Lower leg skin (tissue), 4 donors: ENCODE results near the gene MVP. TPM values are rescaled to one million over a fixed set of nuclear protein-coding genes. Genes with fewer than 3 reads are reported as not detected.
"Not testable (repeated sequence)": the region's sequence is repeated elsewhere in the genome, so short reads cannot be mapped to it uniquely, and the experiment has no call there.

Experiments used
- DNase-seq, 2 donors: peaks; one replicate each; pipeline ENCODE4 v3.0.0-alpha.2; 2019; ENCODE audit warnings: low spot score in 2 of 2
- H3K4me3 ChIP-seq: fragments of 200-600 bp; sonication (generic); 2 replicates; pipeline ENCODE4 v1.5.1; 2017; ENCODE audit warnings: mild to moderate bottlenecking, low read depth; ENCODE audit not compliant: poor library complexity, severe bottlenecking
- POLR2A ChIP-seq, 2 donors: fragments of 450-650 bp; IDR thresholded peaks; one replicate each; pipeline ENCODE4 v1.6.1; 2016 to 2017; ENCODE audit warnings: antibody characterized with exemption in 2 of 2, mild to moderate bottlenecking in 1 of 2, moderate library complexity in 1 of 2
- WGBS, 2 donors: methylation state at CpG; one replicate each; pipeline ENCODE4 v1.1.5; 2018; 5-methylcytosine and 5-hydroxymethylcytosine counted together
- intact Hi-C: fragments of 100-400 bp; cut with DNase I; formaldehyde crosslinking; loops from one replicate; pipeline ENCODE4 v1.15.0; 2023; ENCODE audit warnings: low total_unique reads
- total RNA-seq, 4 donors: library from RNA; depleted of rRNA; stranded (reverse); fragments of >200 nt; gene quantifications; one replicate each; pipeline ENCODE4 v1.1.0, GENCODE V29; 2016
- TF ChIP-seq, protein P1 (sequence below), 3 donors: fragments of 450-650 bp; IDR thresholded peaks; one replicate each; pipeline ENCODE4 v1.5.1; 2016; ENCODE audit warnings: antibody characterized with exemption in 3 of 3, mild to moderate bottlenecking in 3 of 3, moderate library complexity in 2 of 3

The MVP gene
- total RNA-seq, 4 donors from 2014 or later: 58.2 to 94.1 (median 70.4) TPM

DNA sequence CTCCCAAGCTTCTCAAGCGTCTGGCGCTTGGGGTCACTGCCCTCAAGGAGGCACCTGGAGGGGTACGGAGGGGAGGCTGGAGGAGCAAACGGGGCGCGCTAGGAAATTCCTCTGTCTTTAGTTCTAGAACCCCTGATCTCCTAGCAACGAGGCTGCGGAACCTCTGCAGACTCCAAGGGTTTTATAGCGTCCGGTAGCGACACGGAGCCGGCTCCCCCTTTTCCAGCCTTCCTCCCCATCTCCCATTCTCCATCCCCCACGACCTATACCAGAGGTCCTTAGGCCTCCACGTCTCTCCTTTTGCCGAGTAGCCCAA lies 43.4 kb downstream of the MVP start:
- WGBS, 2 donors: 34 to 53% methylated on average over 8 to 16 of the region's 16 CpGs
- DNase-seq: no peak
- TF ChIP-seq POLR2A (IDR thresholded peaks at IDR 0.05): no peak
- TF ChIP-seq, protein P1, sequence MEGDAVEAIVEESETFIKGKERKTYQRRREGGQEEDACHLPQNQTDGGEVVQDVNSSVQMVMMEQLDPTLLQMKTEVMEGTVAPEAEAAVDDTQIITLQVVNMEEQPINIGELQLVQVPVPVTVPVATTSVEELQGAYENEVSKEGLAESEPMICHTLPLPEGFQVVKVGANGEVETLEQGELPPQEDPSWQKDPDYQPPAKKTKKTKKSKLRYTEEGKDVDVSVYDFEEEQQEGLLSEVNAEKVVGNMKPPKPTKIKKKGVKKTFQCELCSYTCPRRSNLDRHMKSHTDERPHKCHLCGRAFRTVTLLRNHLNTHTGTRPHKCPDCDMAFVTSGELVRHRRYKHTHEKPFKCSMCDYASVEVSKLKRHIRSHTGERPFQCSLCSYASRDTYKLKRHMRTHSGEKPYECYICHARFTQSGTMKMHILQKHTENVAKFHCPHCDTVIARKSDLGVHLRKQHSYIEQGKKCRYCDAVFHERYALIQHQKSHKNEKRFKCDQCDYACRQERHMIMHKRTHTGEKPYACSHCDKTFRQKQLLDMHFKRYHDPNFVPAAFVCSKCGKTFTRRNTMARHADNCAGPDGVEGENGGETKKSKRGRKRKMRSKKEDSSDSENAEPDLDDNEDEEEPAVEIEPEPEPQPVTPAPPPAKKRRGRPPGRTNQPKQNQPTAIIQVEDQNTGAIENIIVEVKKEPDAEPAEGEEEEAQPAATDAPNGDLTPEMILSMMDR (IDR thresholded peaks at IDR 0.05): no peak
- intact Hi-C loops: no loop called here
- no peak overlapping the region for H3K4me3 ChIP-seq

DNA sequence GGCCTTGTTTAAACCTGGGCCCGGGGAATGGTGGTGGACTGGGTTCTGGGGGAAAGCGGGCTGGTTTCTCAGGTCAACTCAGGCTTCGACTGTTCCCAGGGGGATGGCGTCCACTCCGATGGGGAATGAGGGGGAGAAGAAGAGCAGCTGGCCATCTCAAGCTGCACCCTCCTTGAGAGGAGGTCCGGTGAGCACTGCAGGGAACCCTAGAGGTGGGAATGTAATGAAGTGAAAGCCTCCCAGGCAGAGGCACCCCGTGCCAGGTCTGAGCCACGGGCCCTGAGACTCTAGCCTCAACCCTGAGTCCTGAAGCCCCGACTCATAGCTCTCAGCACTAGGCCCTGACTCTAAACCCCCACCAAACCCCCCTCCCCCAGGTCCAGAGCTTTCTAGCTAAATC lies 43.9 kb downstream of the MVP start:
- TF ChIP-seq POLR2A (IDR thresholded peaks at IDR 0.05): no peak
- TF ChIP-seq, protein P1 (IDR thresholded peaks at IDR 0.05): no peak
- no peak for DNase-seq
- 80% methylated on average over 9 of the region's 9 CpGs for WGBS, 2 donors
- H3K4me3 ChIP-seq: no peak overlapping the region
- intact Hi-C loops: no loop called here

DNA sequence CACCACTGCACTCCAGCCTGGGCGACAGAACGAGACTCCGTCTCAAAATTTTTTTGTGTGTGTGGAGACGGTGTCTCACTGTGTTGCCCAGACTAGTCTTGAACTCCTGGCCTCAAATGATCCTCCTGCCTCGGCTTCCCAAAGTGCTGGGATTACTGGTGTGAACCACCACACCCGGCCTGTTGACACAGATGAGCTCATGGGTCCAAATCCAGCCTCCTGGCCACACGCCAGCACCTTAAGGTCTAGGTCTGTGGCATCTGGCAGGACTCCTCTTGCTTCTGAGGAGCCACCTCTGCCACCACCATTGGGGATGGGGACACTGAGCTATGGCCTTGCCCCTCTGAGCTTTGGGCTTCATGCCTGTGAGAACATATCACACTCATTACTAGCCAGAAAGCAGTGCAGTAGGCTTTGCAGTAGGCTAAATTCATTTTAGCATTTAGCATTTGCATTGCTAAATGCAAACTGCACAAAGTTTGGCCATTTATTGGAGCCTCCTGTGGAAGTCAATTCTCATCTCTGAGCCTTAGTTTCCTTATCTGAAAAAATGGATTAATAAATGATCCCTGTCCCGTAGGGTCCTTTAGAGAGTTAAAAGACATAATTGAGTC lies 48.2 kb downstream of the MVP start:
- intact Hi-C loops: no loop called here
- H3K4me3 ChIP-seq: no peak overlapping the region
- WGBS, 2 donors: 56 to 82% methylated on average over 8 of the region's 8 CpGs
- TF ChIP-seq, protein P1 (IDR thresholded peaks at IDR 0.05): no peak
- TF ChIP-seq POLR2A (IDR thresholded peaks at IDR 0.05): no peak
- DNase-seq: no peak

DNA sequence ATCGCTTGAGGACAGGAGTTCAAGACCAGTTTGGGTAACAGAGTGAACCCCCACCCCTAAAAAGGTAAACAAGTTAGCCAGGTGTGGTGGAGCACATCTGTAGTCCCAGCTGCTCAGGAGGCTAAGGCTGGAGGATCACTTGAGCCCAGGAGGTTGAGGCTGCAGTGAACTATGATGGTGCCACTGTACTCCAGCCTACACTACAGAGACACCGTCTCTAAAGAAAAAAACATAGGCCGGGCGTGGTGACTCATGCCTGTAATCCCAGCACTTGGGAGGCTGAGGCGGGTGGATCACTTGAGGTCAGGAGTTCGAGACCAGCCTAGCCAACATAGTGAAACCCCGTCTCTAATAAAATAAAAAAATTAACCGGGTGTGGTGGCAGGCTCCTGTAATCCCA lies 48.8 kb downstream of the MVP start:
- 84 to 87% methylated on average over 8 of the region's 8 CpGs for WGBS, 2 donors
- H3K4me3 ChIP-seq, intact Hi-C loops, DNase-seq: not testable (repeated sequence)

DNA sequence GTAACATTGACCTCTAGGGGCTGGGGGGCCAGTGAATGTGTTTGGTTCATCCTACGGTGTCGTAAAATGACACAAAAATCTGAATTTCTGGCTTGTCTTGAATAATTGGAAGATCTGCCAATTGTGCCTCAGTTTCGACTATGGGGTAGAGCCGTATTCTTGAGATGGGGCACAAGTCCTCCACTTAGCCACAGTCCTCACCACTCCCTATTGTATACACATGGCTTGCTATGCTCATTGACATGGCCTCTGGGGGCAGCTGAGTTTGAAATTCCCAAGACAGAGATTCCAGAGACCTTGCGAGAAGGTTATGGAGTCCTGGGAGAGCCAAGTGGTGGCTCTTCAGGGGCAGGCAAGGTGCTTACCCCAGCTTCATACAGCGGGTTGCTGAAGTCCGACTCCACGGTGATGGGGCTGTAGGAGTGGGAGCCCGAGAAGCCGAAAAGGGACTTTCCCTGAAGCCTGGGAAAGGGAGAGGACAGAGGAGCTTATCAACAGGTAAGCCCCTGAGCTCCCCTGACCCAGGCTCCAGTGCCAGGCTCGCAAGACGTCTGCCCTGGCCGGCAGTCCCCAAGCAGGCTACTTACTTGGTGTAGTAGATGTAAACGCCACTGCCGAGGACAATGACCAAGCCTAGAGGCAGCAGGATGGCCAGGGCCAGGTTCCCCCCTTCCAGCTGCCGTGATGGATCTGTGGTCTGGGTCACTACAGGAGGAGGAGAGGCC lies 51.7 kb downstream of the MVP start:
- no peak for TF ChIP-seq POLR2A (IDR thresholded peaks at IDR 0.05)
- TF ChIP-seq, protein P1 (IDR thresholded peaks at IDR 0.05): no peak
- no peak overlapping the region for H3K4me3 ChIP-seq
- intact Hi-C loops: no loop called here
- 93 to 94% methylated on average over 16 of the region's 16 CpGs for WGBS, 2 donors
- no peak for DNase-seq

DNA sequence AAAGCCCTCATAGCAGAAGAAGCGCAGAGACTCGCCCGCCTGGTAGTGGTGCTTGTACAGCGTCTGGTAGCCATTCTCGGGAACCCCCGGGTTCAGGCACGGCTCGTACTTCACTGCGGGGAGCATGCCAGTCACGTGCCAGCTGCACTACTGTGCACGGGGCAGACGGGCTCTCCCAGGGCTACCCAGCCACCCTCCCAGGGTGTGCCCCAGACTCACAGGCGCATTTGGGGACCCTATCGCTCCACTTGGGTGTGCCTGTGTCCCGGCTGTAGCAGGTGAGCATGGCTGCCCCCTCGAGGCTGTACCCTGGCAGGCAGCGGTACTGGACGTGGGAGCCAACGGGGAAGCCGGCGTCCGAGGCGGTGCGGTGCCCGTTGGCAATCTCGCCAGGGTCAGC lies 53.1 kb downstream of the MVP start:
- DNase-seq: no peak
- no peak overlapping the region for H3K4me3 ChIP-seq
- TF ChIP-seq, protein P1 (IDR thresholded peaks at IDR 0.05): no peak
- no peak for TF ChIP-seq POLR2A (IDR thresholded peaks at IDR 0.05)
- intact Hi-C loops: no loop called here
- WGBS, 2 donors: 89 to 93% methylated on average over 15 to 26 of the region's 26 CpGs
